Lower lobe of right lung (tissue), 2 donors: Measurements from ENCODE around the gene AMN1. TPM values are rescaled to one million over a fixed set of nuclear protein-coding genes. Genes with fewer than 3 reads are reported as not detected.
"Not testable (repeated sequence)": the region's sequence is repeated elsewhere in the genome, so short reads cannot be mapped to it uniquely, and the experiment has no call there.

Source experiments
- ATAC-seq, 2 donors: fragments of 200-7000 bp; cut with Tn5 transposase; one replicate each; pipeline ENCODE4 v1.9.1; 2020 to 2022; ENCODE audit warnings: mild to moderate bottlenecking in 2 of 2, moderate library complexity in 2 of 2
- DNase-seq: peaks from one replicate; pipeline ENCODE4 v3.0.0-alpha.2; 2020
- H3K27ac ChIP-seq: fragments of 200-600 bp; one replicate; pipeline ENCODE4 v1.8.0; 2022
- H3K27me3 ChIP-seq: fragments of 200-600 bp; one replicate; pipeline ENCODE4 v1.8.0; 2022; ENCODE audit warnings: low read depth
- H3K36me3 ChIP-seq: fragments of 200-600 bp; one replicate; pipeline ENCODE4 v1.8.0; 2022; ENCODE audit warnings: mild to moderate bottlenecking
- H3K4me1 ChIP-seq: fragments of 200-600 bp; one replicate; pipeline ENCODE4 v1.8.0; 2022
- H3K4me3 ChIP-seq: fragments of 200-600 bp; one replicate; pipeline ENCODE4 v1.8.0; 2022; ENCODE audit warnings: mild to moderate bottlenecking
- H3K9me3 ChIP-seq: fragments of 200-600 bp; one replicate; pipeline ENCODE4 v1.8.0; 2022
- intact Hi-C: fragments of 100-400 bp; cut with DNase I; formaldehyde crosslinking; loops from one replicate; pipeline ENCODE4 v1.11.0; 2022
- total RNA-seq: library from RNA; stranded (reverse); fragmentation: NEBNext Ultra II Directional; extraction: Animal tissue kit (Norgen Biotek cat#: 25700); gene quantifications from one replicate; pipeline ENCODE4 v1.2.1, GENCODE V29; 2021
- TF ChIP-seq, protein P1 (sequence below): fragments of 200-600 bp; IDR thresholded peaks from one replicate; pipeline ENCODE4 v1.8.0; 2022; ENCODE audit warnings: antibody characterized with exemption, mild to moderate bottlenecking
- donor health status: DM: no; HTN: yes; CAD: no; lungs with severe emphysema.

AMN1 gene
- total RNA-seq, 1 donor from 2014 or later: 7.7 TPM

DNA sequence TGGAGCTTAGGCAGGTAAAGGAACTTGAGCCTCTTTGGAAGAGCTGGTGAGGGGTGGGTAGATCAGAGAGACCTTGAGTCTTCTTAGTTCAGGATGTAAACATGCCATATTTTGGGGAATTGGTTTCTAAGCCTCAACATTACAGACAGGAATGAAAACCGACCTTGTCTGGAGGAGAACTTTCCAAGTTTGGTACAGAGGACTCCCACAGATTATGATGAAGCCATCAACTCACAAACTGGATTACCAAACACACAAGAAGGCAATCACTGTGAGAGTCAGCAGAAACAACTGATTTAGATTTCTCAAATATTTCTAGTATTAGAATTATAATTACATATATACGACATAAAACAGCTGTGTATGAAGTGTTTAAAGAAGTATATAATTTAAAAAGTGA is 22.3 kb upstream of the AMN1 start:
- TF ChIP-seq, protein P1, sequence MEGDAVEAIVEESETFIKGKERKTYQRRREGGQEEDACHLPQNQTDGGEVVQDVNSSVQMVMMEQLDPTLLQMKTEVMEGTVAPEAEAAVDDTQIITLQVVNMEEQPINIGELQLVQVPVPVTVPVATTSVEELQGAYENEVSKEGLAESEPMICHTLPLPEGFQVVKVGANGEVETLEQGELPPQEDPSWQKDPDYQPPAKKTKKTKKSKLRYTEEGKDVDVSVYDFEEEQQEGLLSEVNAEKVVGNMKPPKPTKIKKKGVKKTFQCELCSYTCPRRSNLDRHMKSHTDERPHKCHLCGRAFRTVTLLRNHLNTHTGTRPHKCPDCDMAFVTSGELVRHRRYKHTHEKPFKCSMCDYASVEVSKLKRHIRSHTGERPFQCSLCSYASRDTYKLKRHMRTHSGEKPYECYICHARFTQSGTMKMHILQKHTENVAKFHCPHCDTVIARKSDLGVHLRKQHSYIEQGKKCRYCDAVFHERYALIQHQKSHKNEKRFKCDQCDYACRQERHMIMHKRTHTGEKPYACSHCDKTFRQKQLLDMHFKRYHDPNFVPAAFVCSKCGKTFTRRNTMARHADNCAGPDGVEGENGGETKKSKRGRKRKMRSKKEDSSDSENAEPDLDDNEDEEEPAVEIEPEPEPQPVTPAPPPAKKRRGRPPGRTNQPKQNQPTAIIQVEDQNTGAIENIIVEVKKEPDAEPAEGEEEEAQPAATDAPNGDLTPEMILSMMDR: no peak
- DNase-seq: no peak
- Histone ChIP-seq H3K4me1 (peaks cover 33% of the 10 kb centered on the region), H3K9me3 (peaks cover 10% of the 10 kb centered on the region), H3K4me3 (no peak overlapping the region), H3K27ac (no peak overlapping the region), H3K27me3 (no peaks in the 10 kb centered on the region), H3K36me3 (no peaks in the 10 kb centered on the region)
- intact Hi-C loops: no loop called here
- ATAC-seq: no peak

DNA sequence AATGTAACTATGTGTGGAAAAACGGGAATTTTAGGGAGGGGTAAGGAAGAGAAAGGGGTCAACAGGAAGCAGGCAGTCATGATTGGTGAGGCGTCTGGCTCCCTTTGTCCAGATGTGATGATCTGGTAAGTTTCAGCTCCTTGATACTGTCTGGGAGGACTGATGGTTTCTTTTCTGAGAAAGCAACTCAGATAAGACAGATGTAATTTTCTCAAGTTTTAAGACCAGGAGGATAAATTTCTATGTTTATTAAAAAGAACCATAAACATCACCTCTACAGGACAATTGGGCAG is 21.9 kb upstream of the AMN1 start:
- ATAC-seq: no peak
- no peak for DNase-seq
- intact Hi-C loops: no loop called here
- TF ChIP-seq, protein P1: no peak
- Histone ChIP-seq H3K4me1 (peaks cover 36% of the 10 kb centered on the region), H3K27ac (no peak overlapping the region), H3K27me3 (no peaks in the 10 kb centered on the region), H3K36me3 (no peaks in the 10 kb centered on the region), H3K4me3 (no peak overlapping the region), H3K9me3 (peaks cover 10% of the 10 kb centered on the region)

DNA sequence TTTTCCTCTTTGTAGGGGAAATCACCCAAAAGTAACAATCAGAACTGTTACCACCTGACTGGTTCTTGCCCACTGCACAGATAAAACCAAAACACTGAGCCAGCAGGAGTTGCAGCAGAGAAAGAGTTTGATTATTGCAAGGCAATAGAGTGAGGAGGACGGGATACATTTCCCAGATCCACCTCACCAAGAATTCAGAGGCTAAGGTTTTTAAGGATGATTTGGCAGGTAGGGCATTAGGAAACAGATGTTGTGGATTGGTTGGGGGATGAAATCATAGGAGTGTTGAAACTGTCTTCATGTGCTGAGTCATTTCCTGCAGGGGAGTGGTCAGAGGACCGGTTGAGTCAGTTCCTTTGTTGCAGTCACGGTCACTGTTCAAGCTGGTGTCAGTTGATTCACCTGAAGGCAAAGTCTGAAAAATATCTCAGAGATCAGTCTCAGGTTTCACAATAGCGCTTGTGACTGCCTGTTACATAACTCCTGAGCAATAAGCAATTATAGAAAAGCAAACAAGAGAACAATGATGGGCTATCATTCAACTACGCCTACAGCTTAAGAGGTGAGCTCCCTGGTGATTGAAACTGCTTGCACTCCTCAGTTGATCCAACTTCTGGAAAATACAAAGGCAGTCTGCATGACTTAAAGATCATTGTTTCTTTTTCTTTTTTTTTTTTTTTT is 20.3 kb upstream of the AMN1 start:
- peak; percentile 67 for DNase-seq
- Histone ChIP-seq H3K27me3 (no peaks in the 10 kb centered on the region), H3K4me1 (peaks cover 36% of the 10 kb centered on the region), H3K36me3 (no peaks in the 10 kb centered on the region), H3K4me3 (no peak overlapping the region), H3K9me3 (peaks cover 10% of the 10 kb centered on the region), H3K27ac (peak overlapping the region; percentile 72)
- TF ChIP-seq, protein P1: no peak
- peak; percentile 95 for ATAC-seq
- intact Hi-C loops: no loop called here

DNA sequence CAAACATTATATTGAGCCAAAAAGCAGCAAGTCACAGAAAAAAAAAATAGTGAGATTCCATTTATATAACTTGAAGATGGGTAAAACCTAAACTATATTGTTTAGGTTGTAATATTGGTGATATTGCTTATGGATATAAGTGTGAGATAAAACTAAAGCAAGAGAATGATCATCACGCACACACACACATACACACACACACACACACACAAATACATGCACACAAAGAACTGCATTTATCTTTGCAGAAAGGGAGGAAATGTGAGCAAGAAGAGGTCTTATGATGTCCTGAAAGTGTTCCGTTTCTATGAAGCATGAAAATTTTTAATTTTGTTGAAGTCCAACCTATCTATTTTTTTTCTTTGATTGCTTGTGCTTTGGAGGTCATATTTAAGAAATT is 16.4 kb upstream of the AMN1 start:
- no peak overlapping the region for H3K4me3 ChIP-seq
- H3K27me3 ChIP-seq: no peaks in the 10 kb centered on the region
- H3K27ac ChIP-seq: no peak overlapping the region
- no peaks in the 10 kb centered on the region for H3K36me3 ChIP-seq
- DNase-seq (no peak), ATAC-seq (no peak)
- peaks cover 10% of the 10 kb centered on the region for H3K9me3 ChIP-seq
- TF ChIP-seq, protein P1: no peak
- intact Hi-C loops: no loop called here
- peaks cover 26% of the 10 kb centered on the region for H3K4me1 ChIP-seq

DNA sequence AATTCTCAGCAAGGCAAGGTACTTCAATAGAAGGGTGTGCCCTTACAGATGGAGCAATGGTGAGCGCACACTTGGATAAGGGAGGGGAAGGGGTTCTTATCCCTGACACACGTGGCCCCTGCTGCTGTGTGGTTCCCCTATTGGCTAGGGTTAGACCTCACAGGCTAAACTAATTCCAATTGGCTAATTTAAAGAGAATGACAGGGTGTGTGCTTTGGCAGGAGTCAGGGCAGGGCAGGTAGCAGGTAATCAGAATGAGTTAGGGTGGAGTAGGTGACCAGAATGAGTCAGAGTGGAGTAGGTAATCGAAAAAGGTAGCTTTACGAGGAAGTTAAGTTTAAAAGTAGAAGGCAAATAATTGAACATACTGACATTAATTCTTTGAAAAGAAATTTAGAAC is 15.5 kb upstream of the AMN1 start:
- H3K9me3 ChIP-seq: peaks cover 10% of the 10 kb centered on the region
- ATAC-seq, DNase-seq, H3K36me3 ChIP-seq, intact Hi-C loops, H3K27me3 ChIP-seq, H3K4me3 ChIP-seq, H3K27ac ChIP-seq: not testable (repeated sequence)
- peaks cover 22% of the 10 kb centered on the region for H3K4me1 ChIP-seq

DNA sequence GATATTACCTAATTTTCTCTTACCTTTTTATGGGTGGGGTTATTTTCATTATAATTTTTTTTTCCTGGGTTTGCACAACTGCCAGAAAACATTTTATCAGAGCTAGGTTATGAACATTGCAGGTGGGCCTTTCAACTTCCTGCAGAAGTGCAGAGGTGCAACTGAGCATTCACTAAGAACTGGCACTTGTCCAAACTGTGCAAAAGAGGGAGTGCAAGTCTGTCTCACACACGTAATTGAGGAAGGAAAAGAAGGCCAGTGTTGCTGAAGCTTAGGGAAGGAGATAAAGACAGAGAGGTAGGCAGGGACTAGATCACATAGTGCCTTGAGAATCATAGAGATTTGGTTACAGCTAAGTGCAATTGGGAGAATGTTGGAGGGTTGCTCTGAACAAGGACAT is 14.1 kb upstream of the AMN1 start:
- Histone ChIP-seq H3K9me3 (no peaks in the 10 kb centered on the region), H3K27ac (no peak overlapping the region), H3K4me1 (peaks cover 16% of the 10 kb centered on the region), H3K4me3 (no peak overlapping the region), H3K36me3 (no peaks in the 10 kb centered on the region), H3K27me3 (no peaks in the 10 kb centered on the region)
- ATAC-seq (peak in 1 of 2 donors; percentile 34), DNase-seq (no peak)
- intact Hi-C loops: no loop called here
- TF ChIP-seq, protein P1: no peak
